Mesendoderm (in vitro differentiated cells): ENCODE data around the gene CD63.

Source experiments
- DNase-seq: peaks from one replicate; pipeline ENCODE4 v3.0.0; 2013
- H2AK5ac ChIP-seq: 2 replicates; pipeline ENCODE4 v1.6.1; 2013; ENCODE audit warnings: low read length, inconsistent platforms
- H2BK120ac ChIP-seq: 2 replicates; pipeline ENCODE4 v1.6.1; 2013; ENCODE audit warnings: low read depth, mild to moderate bottlenecking, low read length, moderate library complexity, mixed read lengths
- H2BK15ac ChIP-seq: replicated peaks from 2 replicates; pipeline ENCODE4 v1.6.1; 2013; ENCODE audit warnings: low read depth, mild to moderate bottlenecking, moderate library complexity
- H2BK5ac ChIP-seq: 2 replicates; pipeline ENCODE4 v1.6.1; 2013; ENCODE audit warnings: low read length, inconsistent platforms
- H3K18ac ChIP-seq: 2 replicates; pipeline ENCODE4 v1.6.1; 2013; ENCODE audit warnings: mild to moderate bottlenecking, low read length, mixed read lengths
- H3K23ac ChIP-seq: one replicate; pipeline ENCODE4 v1.6.1; 2013; ENCODE audit warnings: low read length
- H3K27ac ChIP-seq: 2 replicates; pipeline ENCODE4 v1.5.1; 2013; ENCODE audit warnings: low read depth, mild to moderate bottlenecking, inconsistent platforms, low read length, moderate library complexity
- H3K27me3 ChIP-seq: 2 replicates; pipeline ENCODE4 v1.6.1; 2013; ENCODE audit warnings: low read length, control low read depth, mild to moderate bottlenecking, inconsistent platforms; ENCODE audit not compliant: insufficient read depth, poor library complexity
- H3K36me3 ChIP-seq: 2 replicates; pipeline ENCODE4 v1.6.1; 2013; ENCODE audit warnings: low read length, inconsistent platforms; ENCODE audit not compliant: control insufficient read depth, insufficient read depth
- H3K4ac ChIP-seq: one replicate; pipeline ENCODE4 v1.6.1; 2013; ENCODE audit warnings: low read depth, mild to moderate bottlenecking, low read length, moderate library complexity
- H3K4me1 ChIP-seq: 2 replicates; pipeline ENCODE4 v1.6.1; 2013; ENCODE audit warnings: low read depth, low read length, inconsistent platforms; ENCODE audit not compliant: control insufficient read depth
- H3K4me2 ChIP-seq: 2 replicates; pipeline ENCODE4 v1.6.1; 2013; ENCODE audit warnings: low read length
- H3K4me3 ChIP-seq: 2 replicates; pipeline ENCODE4 v1.5.1; 2013; ENCODE audit warnings: mild to moderate bottlenecking, low read length
- H3K56ac ChIP-seq: one replicate; pipeline ENCODE4 v1.6.1; 2013; ENCODE audit warnings: low read length
- H3K79me1 ChIP-seq: 2 replicates; pipeline ENCODE4 v1.6.1; 2013; ENCODE audit warnings: low read length, inconsistent platforms
- H3K79me2 ChIP-seq: 2 replicates; pipeline ENCODE4 v1.6.1; 2013; ENCODE audit warnings: mild to moderate bottlenecking, low read length; ENCODE audit not compliant: control insufficient read depth, insufficient read depth
- H3K9ac ChIP-seq: 2 replicates; pipeline ENCODE4 v1.6.1; 2013; ENCODE audit warnings: low read length, inconsistent platforms
- H4K5ac ChIP-seq: one replicate; pipeline ENCODE4 v1.6.1; 2013; ENCODE audit warnings: low read length
- H4K8ac ChIP-seq: one replicate; pipeline ENCODE4 v1.6.1; 2013; ENCODE audit warnings: low read depth, mild to moderate bottlenecking, control low read depth, low read length, moderate library complexity
- WGBS: extraction: QIAGEN DNeasy Blood & Tissue Kit; methylation state at CpG from one replicate; pipeline ENCODE4 v1.1.7; 2013; ENCODE audit warnings: low lambda C conversion rate, missing lambda C conversion rate; ENCODE audit not compliant: insufficient coverage; ENCODE audit errors: extremely low coverage; 5-methylcytosine and 5-hydroxymethylcytosine counted together

CD63 gene

DNA sequence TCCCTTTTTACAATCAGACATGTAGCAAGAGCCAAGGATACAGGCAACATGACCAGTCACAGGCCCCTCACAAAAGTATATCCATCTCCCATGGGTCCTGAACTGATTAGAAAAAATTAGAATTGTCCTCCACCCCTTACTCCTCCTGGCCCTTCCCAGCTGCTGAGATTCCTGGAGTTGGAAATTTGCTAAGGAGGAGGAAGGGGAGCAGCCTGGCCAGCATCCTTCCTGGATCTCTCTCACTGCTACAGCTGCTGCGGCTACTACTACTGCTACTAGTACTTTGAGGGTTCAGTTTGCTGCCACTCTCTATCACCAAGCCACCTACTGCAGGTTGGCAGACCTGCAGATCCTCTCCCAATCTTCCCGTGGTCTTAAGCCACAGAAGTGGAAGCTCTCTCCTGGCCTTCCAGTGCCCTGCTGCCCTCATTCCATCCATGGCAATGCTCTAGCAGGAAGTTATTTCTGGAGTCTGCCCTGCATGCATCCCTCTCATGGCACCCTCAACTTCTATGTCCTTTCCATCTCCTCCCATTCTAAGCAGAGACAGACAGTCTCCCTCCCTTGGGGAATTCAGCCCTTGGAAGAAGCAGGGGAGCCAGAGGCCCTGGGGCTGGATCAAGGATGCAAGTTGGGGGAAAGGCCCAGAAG lies 22.1 kb downstream of the CD63 start:
- DNase-seq, result no peak
- H3K27ac ChIP-seq, result no peak overlapping the region
- no peak overlapping the region for H2BK15ac ChIP-seq
- no peaks in the 10 kb centered on the region for H3K79me1 ChIP-seq
- H3K4me1 ChIP-seq, result peaks cover 4% of the 10 kb centered on the region
- H4K8ac ChIP-seq, result no peak overlapping the region
- peak overlapping the region; percentile 49 for H3K4me2 ChIP-seq
- no peak overlapping the region for H3K23ac ChIP-seq
- H3K79me2 ChIP-seq, result no peaks in the 10 kb centered on the region
- H3K27me3 ChIP-seq, result no peaks in the 10 kb centered on the region
- no peak overlapping the region for H3K4ac ChIP-seq
- H3K9ac ChIP-seq, result peak overlapping the region; percentile 59
- H3K4me3 ChIP-seq, result no peak overlapping the region
- no peak overlapping the region for H2AK5ac ChIP-seq
- no peak overlapping the region for H2BK120ac ChIP-seq
- H3K56ac ChIP-seq, result peak overlapping the region; percentile 82
- H4K5ac ChIP-seq, result no peak overlapping the region
- no CpG with 5 or more reads among the region's 2 CpGs for WGBS
- no peaks in the 10 kb centered on the region for H3K36me3 ChIP-seq
- no peak overlapping the region for H3K18ac ChIP-seq
- no peak overlapping the region for H2BK5ac ChIP-seq

DNA sequence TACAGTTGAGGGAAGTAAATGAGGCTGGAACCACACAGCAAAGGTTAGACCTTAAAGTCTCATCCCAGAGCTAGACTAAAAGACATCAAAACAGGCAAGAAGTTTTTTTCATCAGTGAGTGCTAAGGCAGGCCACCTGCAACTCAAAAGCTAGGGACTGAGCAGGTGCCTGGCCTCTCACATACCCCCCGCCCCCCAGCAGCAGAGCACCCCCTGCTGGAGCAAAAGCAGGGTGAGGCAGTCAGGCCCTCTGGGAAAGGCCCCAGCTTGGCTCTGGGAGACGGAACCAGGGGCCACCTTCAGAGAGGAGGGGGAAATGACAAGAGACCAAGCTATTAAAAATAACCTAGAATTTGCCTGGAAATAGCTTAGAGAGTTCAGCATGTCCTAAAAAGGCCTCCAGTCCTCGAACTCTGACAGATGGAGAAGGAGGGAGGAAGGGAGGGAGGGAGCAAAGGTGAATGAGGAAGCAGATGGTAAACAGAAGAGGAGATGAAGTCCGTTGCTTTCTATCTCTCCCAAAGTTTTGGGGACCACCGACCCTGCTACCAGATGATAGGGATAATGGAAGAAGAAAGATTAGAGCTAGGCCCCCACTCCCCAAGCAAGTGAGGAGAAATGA lies 22.9 kb downstream of the CD63 start:
- no peak overlapping the region for H3K4me3 ChIP-seq

DNA sequence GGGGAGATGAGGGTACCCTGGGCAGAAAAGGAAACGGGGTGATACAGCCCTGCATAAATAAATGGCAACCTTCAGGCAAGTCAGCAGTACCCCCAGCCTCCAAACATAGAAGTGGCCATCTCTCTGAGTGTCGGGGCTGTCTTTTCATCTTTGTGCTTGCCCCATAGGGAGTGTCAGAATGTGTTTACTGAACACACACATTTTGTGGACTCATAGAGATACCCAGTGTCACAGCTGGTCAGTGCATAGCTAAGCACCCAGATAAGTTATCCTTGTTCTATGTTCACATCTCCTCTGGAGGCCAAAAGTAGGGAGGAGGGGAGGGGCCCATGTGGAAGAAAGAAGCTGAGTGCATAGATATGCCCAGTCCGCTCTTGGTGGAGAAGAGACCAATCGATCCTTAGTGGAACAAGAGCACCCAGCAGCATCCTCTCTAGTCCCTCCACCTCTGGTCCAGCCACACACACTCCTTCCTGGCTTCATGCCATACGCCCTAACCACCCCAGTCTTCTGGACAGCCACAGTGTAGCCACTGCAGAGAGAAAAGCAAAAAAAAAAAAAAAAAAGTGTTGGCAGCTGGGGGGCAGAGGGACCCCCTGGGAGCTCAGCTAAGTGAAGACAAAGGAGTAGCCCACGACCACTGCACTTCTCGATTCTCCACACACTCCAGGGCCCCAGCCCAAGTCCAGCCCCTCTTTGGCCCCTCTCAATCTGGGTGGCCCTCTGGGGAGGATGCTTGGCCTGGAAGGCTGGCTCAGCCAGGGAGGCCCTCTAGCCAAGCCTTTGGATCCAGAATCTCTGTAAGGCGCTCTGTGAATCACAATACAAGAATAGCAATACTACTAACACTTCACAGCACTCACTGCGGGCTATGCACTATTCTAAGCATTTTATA lies 23.7 kb downstream of the CD63 start:
- no peak overlapping the region for H3K4ac ChIP-seq
- no peak overlapping the region for H2BK120ac ChIP-seq
- H3K27ac ChIP-seq, result no peak overlapping the region
- no peak overlapping the region for H2BK5ac ChIP-seq
- H4K8ac ChIP-seq, result no peak overlapping the region
- no peak overlapping the region for H2AK5ac ChIP-seq
- H3K18ac ChIP-seq, result no peak overlapping the region
- no peaks in the 10 kb centered on the region for H3K79me2 ChIP-seq
- H3K9ac ChIP-seq, result no peak overlapping the region
- no peak overlapping the region for H3K4me2 ChIP-seq
- H2BK15ac ChIP-seq, result no peak overlapping the region
- H3K79me1 ChIP-seq, result peaks cover 2% of the 10 kb centered on the region
- no peak overlapping the region for H3K4me3 ChIP-seq
- H3K27me3 ChIP-seq, result no peaks in the 10 kb centered on the region
- no peak overlapping the region for H3K23ac ChIP-seq
- no CpG with 5 or more reads among the region's 9 CpGs for WGBS
- H3K4me1 ChIP-seq, result peaks cover 4% of the 10 kb centered on the region
- no peak overlapping the region for H3K56ac ChIP-seq
- no peak overlapping the region for H4K5ac ChIP-seq
- DNase-seq, result no peak
- no peaks in the 10 kb centered on the region for H3K36me3 ChIP-seq

More for the DNA sequence above, 22.9 kb downstream of the CD63 start:
- Histone ChIP-seq H3K79me2 (no peaks in the 10 kb centered on the region), H3K79me1 (peaks cover 2% of the 10 kb centered on the region), H2BK5ac (no peak overlapping the region), H3K18ac (no peak overlapping the region), H4K5ac (no peak overlapping the region), H3K27ac (no peak overlapping the region), H3K36me3 (no peaks in the 10 kb centered on the region), H3K56ac (no peak overlapping the region), H3K9ac (no peak overlapping the region), H3K4me1 (peaks cover 4% of the 10 kb centered on the region), H4K8ac (no peak overlapping the region), H3K27me3 (no peaks in the 10 kb centered on the region), H3K4ac (no peak overlapping the region), H2BK15ac (no peak overlapping the region), H2BK120ac (no peak overlapping the region), H3K4me2 (no peak overlapping the region), H3K23ac (no peak overlapping the region), H2AK5ac (no peak overlapping the region)
- WGBS, result no CpG with 5 or more reads among the region's 5 CpGs
- peak; percentile 68 for DNase-seq

DNA sequence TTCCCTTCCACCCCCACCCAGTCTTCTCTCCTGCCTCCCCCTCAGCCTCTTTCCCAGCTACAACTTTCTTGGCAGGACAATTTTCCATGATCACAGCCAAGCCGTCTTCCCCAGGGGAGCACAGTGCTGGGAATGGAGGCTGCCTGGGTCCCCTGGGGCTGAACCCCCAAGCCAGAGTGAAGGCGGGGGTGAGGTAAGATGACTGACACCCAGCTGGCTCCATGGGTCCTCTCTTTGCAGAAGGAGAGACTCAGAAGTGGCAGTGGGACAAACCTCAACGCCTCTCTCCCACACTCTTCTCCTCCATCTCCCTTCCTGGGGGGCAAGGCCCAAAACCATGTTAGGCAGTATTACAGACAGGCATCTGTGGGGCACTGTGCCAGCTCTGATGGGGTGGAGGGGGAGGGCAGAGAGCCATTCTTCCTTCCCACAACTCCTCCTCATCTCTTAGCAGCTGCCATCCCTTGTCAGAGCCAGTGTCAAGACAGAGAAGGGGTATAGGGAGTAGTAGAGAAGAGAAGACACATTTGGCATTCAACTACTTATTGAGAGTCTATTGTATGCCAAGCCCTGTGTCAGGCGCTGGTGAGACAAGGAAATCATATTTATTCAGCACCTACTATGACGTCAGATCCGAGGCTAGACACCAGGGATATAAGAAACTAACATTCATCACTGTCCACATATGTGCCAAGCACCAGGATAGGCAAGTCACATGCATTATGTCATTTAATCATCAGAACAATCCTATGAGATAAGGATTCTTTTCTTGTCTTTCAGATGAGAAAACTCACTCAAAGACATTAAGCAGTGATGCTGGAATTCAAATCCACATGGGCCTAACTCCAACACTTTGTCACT lies 24.7 kb downstream of the CD63 start:
- H4K8ac ChIP-seq, result no peak overlapping the region
- H3K18ac ChIP-seq, result no peak overlapping the region
- WGBS, result no CpG with 5 or more reads among the region's 6 CpGs
- H3K36me3 ChIP-seq, result no peaks in the 10 kb centered on the region
- no peak overlapping the region for H3K23ac ChIP-seq
- no peak overlapping the region for H3K4me2 ChIP-seq
- H3K79me2 ChIP-seq, result no peaks in the 10 kb centered on the region
- H3K56ac ChIP-seq, result no peak overlapping the region
- no peak overlapping the region for H3K27ac ChIP-seq
- no peak overlapping the region for H2BK5ac ChIP-seq
- H3K79me1 ChIP-seq, result peaks cover 2% of the 10 kb centered on the region
- no peak overlapping the region for H3K4me3 ChIP-seq
- H2AK5ac ChIP-seq, result no peak overlapping the region
- H3K9ac ChIP-seq, result no peak overlapping the region
- no peak for DNase-seq
- H4K5ac ChIP-seq, result no peak overlapping the region
- H2BK120ac ChIP-seq, result no peak overlapping the region
- H3K27me3 ChIP-seq, result no peaks in the 10 kb centered on the region
- H2BK15ac ChIP-seq, result no peak overlapping the region
- H3K4me1 ChIP-seq, result peaks cover 4% of the 10 kb centered on the region
- no peak overlapping the region for H3K4ac ChIP-seq

DNA sequence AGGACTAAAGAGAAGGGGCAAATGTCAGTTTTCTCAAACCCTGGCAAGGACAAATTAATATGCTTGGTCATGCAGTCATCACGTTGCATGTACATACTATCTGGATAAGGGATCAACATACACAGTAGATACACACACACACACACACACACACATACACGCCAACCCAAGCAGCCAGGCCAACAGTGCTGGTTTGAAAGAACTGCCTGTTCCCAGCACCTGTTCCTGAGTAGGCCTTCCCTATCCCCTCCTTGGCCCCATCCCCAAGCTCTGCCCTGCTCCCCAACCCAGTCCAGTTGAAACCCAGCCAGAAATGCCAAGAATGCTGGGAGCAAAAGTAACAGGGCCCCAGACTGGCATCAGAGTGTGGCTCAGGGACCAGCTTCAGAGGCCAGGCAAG lies 25.5 kb downstream of the CD63 start:
- no CpG with 5 or more reads among the region's 2 CpGs for WGBS
- H3K27ac ChIP-seq, result no peak overlapping the region

More for the DNA sequence above, 25.5 kb downstream of the CD63 start:
- Histone ChIP-seq H3K36me3 (no peaks in the 10 kb centered on the region), H2AK5ac (no peak overlapping the region), H3K4me3 (no peak overlapping the region), H2BK15ac (no peak overlapping the region), H3K18ac (no peak overlapping the region), H3K4ac (no peak overlapping the region), H3K79me2 (no peaks in the 10 kb centered on the region), H3K23ac (no peak overlapping the region), H3K4me1 (peaks cover 1% of the 10 kb centered on the region), H3K4me2 (no peak overlapping the region), H4K8ac (no peak overlapping the region), H3K79me1 (peaks cover 2% of the 10 kb centered on the region), H2BK5ac (no peak overlapping the region), H4K5ac (no peak overlapping the region), H3K56ac (no peak overlapping the region), H3K9ac (no peak overlapping the region), H3K27me3 (no peaks in the 10 kb centered on the region), H2BK120ac (no peak overlapping the region)
- DNase-seq, result no peak
